CD14-positive monocyte (primary cell): ENCODE data around the gene CSTPP1. TPM values are rescaled to one million over a fixed set of nuclear protein-coding genes. Genes with fewer than 3 reads are reported as not detected.
A peak's percentile ranks its signal among the peaks of the same experiment; 100 is the strongest.

Source experiments
- DNase-seq, 3 donors: peaks; one replicate each; pipeline ENCODE4 v3.0.0-alpha.2; 2011 to 2022
- H2AFZ ChIP-seq: 2 replicates; pipeline ENCODE4 v1.6.0; 2012; ENCODE audit warnings: mild to moderate bottlenecking, low read depth, low read length, inconsistent platforms; ENCODE audit not compliant: insufficient read depth, poor library complexity, severe bottlenecking
- H3K27ac ChIP-seq, 2 donors: 1 replicate in 1 of 2; 2 replicates in 1 of 2; pipeline ENCODE4 v1.5.1; 2012 to 2013; ENCODE audit warnings: low read length in 2 of 2, control low read depth in 1 of 2, inconsistent platforms in 1 of 2, low read depth in 1 of 2, mild to moderate bottlenecking in 1 of 2
- H3K27me3 ChIP-seq, 2 donors: one replicate each; pipeline versions ENCODE4 v1.6.0 to v1.6.1; 2011 to 2013; ENCODE audit warnings: low read length in 2 of 2; ENCODE audit not compliant: control insufficient read depth in 2 of 2, insufficient read depth in 2 of 2
- H3K36me3 ChIP-seq, 2 donors: replicated peaks in 1 of 2; 1 replicate in 1 of 2; 2 replicates in 1 of 2; pipeline versions ENCODE4 v1.5.1 to v1.6.1; 2012 to 2013; ENCODE audit warnings: low read length in 2 of 2, control low read depth in 1 of 2, inconsistent platforms in 1 of 2, mild to moderate bottlenecking in 1 of 2; ENCODE audit not compliant: insufficient read depth in 2 of 2, control insufficient read depth in 1 of 2
- H3K4me1 ChIP-seq, 2 donors: 1 replicate in 1 of 2; 2 replicates in 1 of 2; pipeline versions ENCODE4 v1.5.1 to v1.6.1; 2012 to 2013; ENCODE audit warnings: low read length in 2 of 2, control low read depth in 1 of 2, inconsistent platforms in 1 of 2, mild to moderate bottlenecking in 1 of 2, moderate library complexity in 1 of 2; ENCODE audit not compliant: insufficient read depth in 2 of 2, control insufficient read depth in 1 of 2
- H3K4me2 ChIP-seq: replicated peaks from 2 replicates; pipeline ENCODE3; 2012; ENCODE audit warnings: low read length, moderate library complexity, mild to moderate bottlenecking; ENCODE audit not compliant: poor library complexity, severe bottlenecking; ENCODE audit errors: extremely low read depth
- H3K4me3 ChIP-seq, 3 experiments: fragments of 200-600 bp in 1 of 3; sonication (generic) in 1 of 3; replicated peaks in 1 of 3; 1 replicate in 2 of 3; 2 replicates in 1 of 3; pipeline ENCODE4 v1.5.1; 2011 to 2013; ENCODE audit warnings: low read length in 3 of 3, mild to moderate bottlenecking in 3 of 3, control low read depth in 2 of 3, low read depth in 2 of 3, inconsistent platforms in 1 of 3, moderate library complexity in 1 of 3
- H3K79me2 ChIP-seq: 2 replicates; pipeline ENCODE4 v1.6.0; 2012; ENCODE audit warnings: mild to moderate bottlenecking, control low read depth, inconsistent platforms, low read length, moderate library complexity; ENCODE audit not compliant: insufficient read depth
- H3K9ac ChIP-seq: 2 replicates; pipeline ENCODE4 v1.6.0; 2017; ENCODE audit warnings: low read length, mild to moderate bottlenecking; ENCODE audit not compliant: insufficient read depth, poor library complexity, severe bottlenecking
- H3K9me3 ChIP-seq, 2 donors: replicated peaks in 1 of 2; 1 replicate in 1 of 2; 2 replicates in 1 of 2; pipeline versions ENCODE4 v1.5.1 to v1.6.1; 2012 to 2013; ENCODE audit warnings: low read length in 2 of 2, control low read depth in 1 of 2; ENCODE audit not compliant: control insufficient read depth in 1 of 2, insufficient read depth in 1 of 2
- H4K20me1 ChIP-seq: 2 replicates; pipeline ENCODE4 v1.6.0; 2012; ENCODE audit warnings: mild to moderate bottlenecking, low read length, control low read depth, moderate library complexity; ENCODE audit not compliant: insufficient read depth
- H3K27ac Mint-ChIP-seq, 7 donors: one replicate each; pipeline ENCODE4 v1.8.0; 2020; ENCODE audit warnings: mild to moderate bottlenecking in 7 of 7, mixed read lengths in 7 of 7, moderate library complexity in 6 of 7, inconsistent platforms in 2 of 7
- H3K27me3 Mint-ChIP-seq, 3 donors: one replicate each; pipeline ENCODE4 v1.8.0; 2021 to 2022; ENCODE audit warnings: low read depth in 3 of 3, mild to moderate bottlenecking in 3 of 3, mixed read lengths in 3 of 3, moderate library complexity in 3 of 3, inconsistent platforms in 1 of 3
- H3K36me3 Mint-ChIP-seq, 2 donors: one replicate each; pipeline ENCODE4 v1.8.0; 2020; ENCODE audit warnings: mixed read lengths in 2 of 2, inconsistent platforms in 1 of 2, mild to moderate bottlenecking in 1 of 2
- H3K4me1 Mint-ChIP-seq: one replicate; pipeline ENCODE4 v1.8.0; 2020; ENCODE audit warnings: mild to moderate bottlenecking, mixed read lengths
- H3K4me3 Mint-ChIP-seq, 2 donors: one replicate each; pipeline ENCODE4 v1.8.0; 2020; ENCODE audit warnings: mild to moderate bottlenecking in 2 of 2, mixed read lengths in 2 of 2, moderate library complexity in 1 of 2
- H3K9me3 Mint-ChIP-seq, 7 donors: one replicate each; pipeline ENCODE4 v1.8.0; 2020 to 2022; ENCODE audit warnings: mixed read lengths in 7 of 7, mild to moderate bottlenecking in 6 of 7, moderate library complexity in 6 of 7, inconsistent platforms in 2 of 7
- WGBS: methylation state at CpG from one replicate; pipeline ENCODE4 v1.1.5; 2013; ENCODE audit warnings: missing lambda C conversion rate; ENCODE audit not compliant: insufficient coverage; 5-methylcytosine and 5-hydroxymethylcytosine counted together
- intact Hi-C, 2 donors: fragments of 100-400 bp; cut with micrococcal nuclease; formaldehyde crosslinking; loops; one replicate each; pipeline versions ENCODE4 v1.15.0 to v1.15.1; 2023
- polyA plus RNA-seq, 3 donors: library from polyadenylated mRNA; depleted of rRNA in 1 of 3; unstranded in 2 of 3; stranded (reverse) in 1 of 3; fragments of 300-500 nt in 2 of 3; fragments of >200 nt in 1 of 3; fragmentation: Illumina TruSeq in 2 of 3; gene quantifications; 1 replicate in 2 of 3; 2 replicates in 1 of 3; pipeline ENCODE4 v1.2.3, GENCODE V29; 2012 to 2021
- TF ChIP-seq, protein P1 (sequence below): fragments of 200-600 bp; IDR thresholded peaks from one replicate; pipeline ENCODE4 v1.8.0; 2022; ENCODE audit warnings: antibody characterized with exemption, mild to moderate bottlenecking

The CSTPP1 gene
- polyA plus RNA-seq, 3 donors = 4.5 to 6.5 (median 5.9) TPM

DNA sequence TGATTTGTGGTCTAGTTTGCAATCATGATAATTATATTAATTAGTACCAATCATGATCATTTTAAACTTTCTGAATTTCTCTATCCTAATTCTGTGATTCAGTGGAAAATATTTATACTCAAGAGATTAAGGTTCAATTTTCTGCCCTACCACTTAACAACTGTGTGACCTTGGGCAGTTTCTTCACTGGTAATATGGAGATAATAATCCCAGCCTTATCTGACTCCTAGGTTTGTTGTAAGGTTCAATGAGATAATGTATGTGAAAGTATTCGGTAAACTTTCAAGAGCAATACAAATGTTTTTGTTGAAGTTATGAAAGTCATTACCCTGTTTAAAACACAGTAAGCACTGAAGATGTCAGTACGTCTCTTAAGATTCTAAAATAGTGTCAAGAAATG is 36.3 kb downstream of the CSTPP1 start:
- Histone ChIP-seq H3K4me2 (no peak overlapping the region), H3K9ac (no peak overlapping the region), H3K79me2 (no peaks in the 10 kb centered on the region), H3K36me3 (no peaks in the 10 kb centered on the region), H3K4me1 (peaks cover 9 to 14% of the 10 kb centered on the region in 2 donors), H3K9me3 (no peaks in the 10 kb centered on the region), H4K20me1 (no peaks in the 10 kb centered on the region), H3K27me3 (no peaks in the 10 kb centered on the region), H3K27ac (peak overlapping the region in 1 of 2 donors; percentile 46), H3K4me3 (no peak overlapping the region), H2AFZ (no peak overlapping the region)
- H3K9me3 Mint-ChIP-seq = peaks cover 0 to 1% (median 0%) of the 10 kb centered on the region in 7 donors
- H3K27ac Mint-ChIP-seq = peak overlapping the region in 1 of 7 donors; percentile 13
- TF ChIP-seq, protein P1, sequence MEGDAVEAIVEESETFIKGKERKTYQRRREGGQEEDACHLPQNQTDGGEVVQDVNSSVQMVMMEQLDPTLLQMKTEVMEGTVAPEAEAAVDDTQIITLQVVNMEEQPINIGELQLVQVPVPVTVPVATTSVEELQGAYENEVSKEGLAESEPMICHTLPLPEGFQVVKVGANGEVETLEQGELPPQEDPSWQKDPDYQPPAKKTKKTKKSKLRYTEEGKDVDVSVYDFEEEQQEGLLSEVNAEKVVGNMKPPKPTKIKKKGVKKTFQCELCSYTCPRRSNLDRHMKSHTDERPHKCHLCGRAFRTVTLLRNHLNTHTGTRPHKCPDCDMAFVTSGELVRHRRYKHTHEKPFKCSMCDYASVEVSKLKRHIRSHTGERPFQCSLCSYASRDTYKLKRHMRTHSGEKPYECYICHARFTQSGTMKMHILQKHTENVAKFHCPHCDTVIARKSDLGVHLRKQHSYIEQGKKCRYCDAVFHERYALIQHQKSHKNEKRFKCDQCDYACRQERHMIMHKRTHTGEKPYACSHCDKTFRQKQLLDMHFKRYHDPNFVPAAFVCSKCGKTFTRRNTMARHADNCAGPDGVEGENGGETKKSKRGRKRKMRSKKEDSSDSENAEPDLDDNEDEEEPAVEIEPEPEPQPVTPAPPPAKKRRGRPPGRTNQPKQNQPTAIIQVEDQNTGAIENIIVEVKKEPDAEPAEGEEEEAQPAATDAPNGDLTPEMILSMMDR = no peak
- no peak for DNase-seq
- H3K4me1 Mint-ChIP-seq = peaks cover 15% of the 10 kb centered on the region
- H3K36me3 Mint-ChIP-seq = no peaks in the 10 kb centered on the region
- no peak overlapping the region for H3K4me3 Mint-ChIP-seq
- H3K27me3 Mint-ChIP-seq = no peaks in the 10 kb centered on the region
- intact Hi-C loops = no loop called here
- WGBS = no CpG with 5 or more reads among the region's 2 CpGs

DNA sequence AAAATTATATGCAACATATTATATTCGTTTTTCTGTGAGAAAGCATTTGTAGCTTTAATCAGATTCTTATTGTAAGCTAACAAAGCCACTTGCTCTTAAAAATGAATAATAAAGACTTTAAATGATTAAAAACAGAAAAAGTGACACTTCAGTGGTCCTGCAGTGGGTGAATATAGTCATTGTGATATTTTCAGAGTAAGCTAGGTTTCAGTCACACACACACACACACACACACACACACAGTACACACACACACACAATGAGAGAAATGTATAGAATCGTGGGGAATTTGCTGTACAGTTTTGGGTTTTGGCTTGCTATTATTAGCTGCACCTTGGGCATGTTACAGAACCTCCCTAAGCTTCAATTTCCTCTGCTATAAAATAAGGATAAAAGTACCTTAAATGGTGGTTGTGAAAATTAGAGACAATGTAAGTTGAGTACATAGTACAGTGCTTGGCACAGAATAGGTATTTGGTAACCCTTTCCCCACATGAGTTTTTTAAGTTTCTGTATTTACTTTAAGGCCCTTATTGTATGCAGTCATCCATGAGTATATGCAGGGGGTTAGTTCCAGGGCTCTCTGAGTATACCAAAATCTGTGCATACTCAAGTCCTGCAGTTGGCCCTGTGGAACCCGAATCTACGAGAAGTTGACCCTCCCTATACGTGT is 39.8 kb downstream of the CSTPP1 start:
- H3K4me3 ChIP-seq = no peak overlapping the region
- H3K27me3 Mint-ChIP-seq = peaks cover 0 to 1% (median 0%) of the 10 kb centered on the region in 3 donors
- H3K4me2 ChIP-seq = no peak overlapping the region
- no peaks in the 10 kb centered on the region for H3K27me3 ChIP-seq
- H3K4me3 Mint-ChIP-seq = no peak overlapping the region
- H3K79me2 ChIP-seq = no peaks in the 10 kb centered on the region
- H2AFZ ChIP-seq = no peak overlapping the region
- WGBS = 93% methylated on average over 3 of the region's 5 CpGs
- H3K9me3 ChIP-seq = no peaks in the 10 kb centered on the region
- H3K4me1 ChIP-seq = peaks cover 9 to 14% of the 10 kb centered on the region in 2 donors
- H3K27ac Mint-ChIP-seq = no peak overlapping the region
- no peaks in the 10 kb centered on the region for H3K36me3 Mint-ChIP-seq
- H3K36me3 ChIP-seq = no peaks in the 10 kb centered on the region
- H4K20me1 ChIP-seq = no peaks in the 10 kb centered on the region
- H3K9ac ChIP-seq = no peak overlapping the region
- H3K9me3 Mint-ChIP-seq = peaks cover 0 to 1% (median 0%) of the 10 kb centered on the region in 7 donors
- H3K4me1 Mint-ChIP-seq = peaks cover 17% of the 10 kb centered on the region
- TF ChIP-seq, protein P1 = no peak
- no peak overlapping the region for H3K27ac ChIP-seq
- intact Hi-C loops = no loop called here
- DNase-seq = no peak
